K562 (cell line): Measurements from ENCODE around the gene USF2. TPM values are rescaled to one million over a fixed set of nuclear protein-coding genes. Genes with fewer than 3 reads are reported as not detected.
A peak's percentile ranks its signal among the peaks of the same experiment; 100 is the strongest.

Source experiments
- ARHGAP35 ChIP-seq: fragments of 450-650 bp; IDR thresholded peaks from 2 replicates; pipeline ENCODE4 v1.6.1; 2018; ENCODE audit not compliant: partially characterized antibody
- CEBPB ChIP-seq: fragments of 450-650 bp; IDR thresholded peaks from 2 replicates; pipeline ENCODE4 v1.6.1; 2016; ENCODE audit warnings: missing genetic modification characterization, missing compliant biosample characterization
- CTBP1 ChIP-seq: fragments of 450-650 bp; IDR thresholded peaks from 2 replicates; pipeline ENCODE4 v1.6.1; 2016; ENCODE audit warnings: borderline replicate concordance
- DIDO1 ChIP-seq: fragments of 450-650 bp; IDR thresholded peaks from 2 replicates; pipeline ENCODE4 v1.6.1; 2016; ENCODE audit warnings: low read depth, missing biosample characterization, missing genetic modification characterization
- HSF4 ChIP-seq: fragments of 250-450 bp; sonication (Bioruptor Pico); IDR thresholded peaks from 2 replicates; pipeline ENCODE4 v2.1.2; 2022; ENCODE audit warnings: mild to moderate bottlenecking, moderate library complexity, borderline replicate concordance
- IRF1 ChIP-seq: sonication (generic); formaldehyde crosslinking; IDR thresholded peaks from 2 replicates; pipeline ENCODE4 v1.8.0; 2022; ENCODE audit warnings: missing genetic modification reagents, mild to moderate bottlenecking, borderline replicate concordance
- NELFE ChIP-seq: IDR thresholded peaks from 2 replicates; pipeline ENCODE4 v1.6.1; 2011; ENCODE audit warnings: mild to moderate bottlenecking; ENCODE audit not compliant: insufficient read depth, insufficient read length
- PHF8 ChIP-seq: fragments of 200-600 bp; sonication (generic); IDR thresholded peaks from 2 replicates; pipeline ENCODE4 v1.6.1; 2012; ENCODE audit warnings: mixed run types, mild to moderate bottlenecking, inconsistent platforms, low read length, moderate library complexity, borderline replicate concordance
- SREBF2 ChIP-seq: sonication (generic); formaldehyde crosslinking; IDR thresholded peaks from 2 replicates; pipeline ENCODE4 v1.4.0; 2020; ENCODE audit warnings: mild to moderate bottlenecking, missing genetic modification reagents
- SRSF9 ChIP-seq: fragments of 200-400 bp; formaldehyde crosslinking; IDR thresholded peaks from 2 replicates; pipeline ENCODE4 v1.6.1; 2017; ENCODE audit warnings: low read depth, low read length, borderline replicate concordance
- ZMIZ1 ChIP-seq, 2 experiments: fragments of 150-350 bp in 1 of 2; IDR thresholded peaks; 2 replicates each; pipeline ENCODE4 v1.6.1; 2012 to 2016; ENCODE audit warnings: low read depth in 2 of 2, low read length in 2 of 2, mild to moderate bottlenecking in 1 of 2, moderate library complexity in 1 of 2
- ZNF184 ChIP-seq: sonication (generic); formaldehyde crosslinking; IDR thresholded peaks from 2 replicates; pipeline ENCODE4 v1.5.0; 2020; ENCODE audit warnings: missing genetic modification reagents
- polyA plus RNA-seq, 8 experiments: library from polyadenylated mRNA; depleted of rRNA in 4 of 8; stranded (reverse) in 5 of 8; unstranded in 3 of 8; fragments of >200 nt; fragmentation: Nextera tagmentation in 2 of 8; fragmentation: Illumina TruSeq in 1 of 8; extraction: Ambion mirVana in 2 of 8; extraction: Trizol in 1 of 8; gene quantifications; 2 replicates each; pipeline versions ENCODE4 v1.2.1 to v1.2.3, GENCODE V29; 2011 to 2014; ENCODE audit warnings: inconsistent platforms in 1 of 8, missing spikeins in 1 of 8
- total RNA-seq, 7 experiments: library from RNA; depleted of rRNA in 6 of 7; stranded (reverse); fragments of >200 nt in 6 of 7; fragmentation: Illumina TruSeq in 2 of 7; extraction: Trizol in 2 of 7; gene quantifications; 2 replicates each; pipeline versions ENCODE4 v1.2.1 to v1.2.3, GENCODE V29; 2011 to 2021; ENCODE audit warnings: low replicate concordance in 1 of 7
- TF ChIP-seq, protein P1 (sequence below): fragments of 450-650 bp; conservative IDR thresholded peaks from 2 replicates; pipeline ENCODE4 v1.6.1; 2016; ENCODE audit warnings: missing genetic modification characterization, low read depth, mild to moderate bottlenecking, missing compliant biosample characterization, moderate library complexity
- TF ChIP-seq, protein P2 (sequence below): fragments of 150-350 bp; conservative IDR thresholded peaks from 2 replicates; pipeline ENCODE4 v1.6.1; 2014; ENCODE audit warnings: low read length

USF2 gene
- total and polyA plus RNA-seq, 9 of the 15 experiments (the other 6 are each of a cell fraction or from before 2014, with no cell fraction given) = 0.27 to 93.7 (median 58.4) TPM

DNA sequence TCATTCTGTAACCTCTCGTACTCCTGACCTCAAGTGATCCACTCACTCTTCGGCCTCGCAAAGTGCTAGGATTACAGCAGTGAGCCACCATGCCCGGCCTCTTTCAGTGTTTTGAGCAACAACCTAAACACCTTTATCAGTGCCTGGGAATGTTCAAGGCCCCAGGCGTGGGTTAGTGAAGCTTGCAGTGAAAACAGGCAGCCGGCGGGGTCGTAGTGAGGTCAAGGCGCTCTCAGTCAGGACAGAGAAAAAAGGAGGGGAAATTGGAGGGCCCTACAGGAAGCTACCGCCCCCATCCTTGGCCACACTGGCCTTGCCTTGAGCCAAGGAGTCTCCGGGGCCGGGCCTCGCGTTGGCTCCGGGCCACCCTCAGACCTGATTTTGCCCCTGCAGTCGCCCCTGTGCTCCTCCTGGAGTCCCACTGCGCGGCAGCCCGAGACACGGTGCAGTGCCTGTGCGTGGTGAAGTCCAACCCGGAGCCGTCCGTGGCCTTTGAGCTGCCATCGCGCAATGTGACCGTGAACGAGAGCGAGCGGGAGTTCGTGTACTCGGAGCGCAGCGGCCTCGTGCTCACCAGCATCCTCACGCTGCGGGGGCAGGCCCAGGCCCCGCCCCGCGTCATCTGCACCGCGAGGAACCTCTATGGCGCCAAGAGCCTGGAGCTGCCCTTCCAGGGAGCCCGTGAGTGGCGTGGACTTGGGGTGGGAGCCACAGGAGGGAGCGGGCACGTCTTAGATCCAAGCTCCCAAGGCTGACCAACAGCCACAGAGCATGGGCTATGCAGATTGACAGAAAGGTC is 40.9 kb downstream of the USF2 start (continued):
- no peak for TF ChIP-seq IRF1
- TF ChIP-seq CTBP1 = peak; percentile 67; the same call in 1 of the 2 replicates
- no peak for TF ChIP-seq NELFE
- no peak for TF ChIP-seq CEBPB (tag)
- TF ChIP-seq, protein P1, sequence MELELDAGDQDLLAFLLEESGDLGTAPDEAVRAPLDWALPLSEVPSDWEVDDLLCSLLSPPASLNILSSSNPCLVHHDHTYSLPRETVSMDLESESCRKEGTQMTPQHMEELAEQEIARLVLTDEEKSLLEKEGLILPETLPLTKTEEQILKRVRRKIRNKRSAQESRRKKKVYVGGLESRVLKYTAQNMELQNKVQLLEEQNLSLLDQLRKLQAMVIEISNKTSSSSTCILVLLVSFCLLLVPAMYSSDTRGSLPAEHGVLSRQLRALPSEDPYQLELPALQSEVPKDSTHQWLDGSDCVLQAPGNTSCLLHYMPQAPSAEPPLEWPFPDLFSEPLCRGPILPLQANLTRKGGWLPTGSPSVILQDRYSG = peak; percentile 92
- TF ChIP-seq SRSF9 = no peak
- TF ChIP-seq ARHGAP35 = no peak
- no peak for TF ChIP-seq ZNF184
- peak; percentile 27; the same call in 1 of the 2 replicates for TF ChIP-seq PHF8
- TF ChIP-seq, protein P2, sequence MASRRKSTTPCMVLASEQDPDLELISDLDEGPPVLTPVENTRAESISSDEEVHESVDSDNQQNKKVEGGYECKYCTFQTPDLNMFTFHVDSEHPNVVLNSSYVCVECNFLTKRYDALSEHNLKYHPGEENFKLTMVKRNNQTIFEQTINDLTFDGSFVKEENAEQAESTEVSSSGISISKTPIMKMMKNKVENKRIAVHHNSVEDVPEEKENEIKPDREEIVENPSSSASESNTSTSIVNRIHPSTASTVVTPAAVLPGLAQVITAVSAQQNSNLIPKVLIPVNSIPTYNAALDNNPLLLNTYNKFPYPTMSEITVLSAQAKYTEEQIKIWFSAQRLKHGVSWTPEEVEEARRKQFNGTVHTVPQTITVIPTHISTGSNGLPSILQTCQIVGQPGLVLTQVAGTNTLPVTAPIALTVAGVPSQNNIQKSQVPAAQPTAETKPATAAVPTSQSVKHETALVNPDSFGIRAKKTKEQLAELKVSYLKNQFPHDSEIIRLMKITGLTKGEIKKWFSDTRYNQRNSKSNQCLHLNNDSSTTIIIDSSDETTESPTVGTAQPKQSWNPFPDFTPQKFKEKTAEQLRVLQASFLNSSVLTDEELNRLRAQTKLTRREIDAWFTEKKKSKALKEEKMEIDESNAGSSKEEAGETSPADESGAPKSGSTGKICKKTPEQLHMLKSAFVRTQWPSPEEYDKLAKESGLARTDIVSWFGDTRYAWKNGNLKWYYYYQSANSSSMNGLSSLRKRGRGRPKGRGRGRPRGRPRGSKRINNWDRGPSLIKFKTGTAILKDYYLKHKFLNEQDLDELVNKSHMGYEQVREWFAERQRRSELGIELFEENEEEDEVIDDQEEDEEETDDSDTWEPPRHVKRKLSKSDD = no peak
- TF ChIP-seq DIDO1 (tag) = no peak
- no peak for TF ChIP-seq SREBF2 (CRISPR knock-in tag)
- TF ChIP-seq ZMIZ1 (IDR thresholded peaks at IDR 0.05; ENCODE audit: low read depth in 2 of 2, low read length in 2 of 2) = no peak
- TF ChIP-seq HSF4 (CRISPR knock-in tag) = no peak
